PC-9 (cell line): ENCODE results near the gene CD28. TPM values are rescaled to one million over a fixed set of nuclear protein-coding genes. Genes with fewer than 3 reads are reported as not detected.

Source experiments
- BruUV-seq: library from RNA; stranded (reverse); fragments of 400-500 nt; replicated peaks from 2 replicates; lab custom pipeline; 2021; lab: Mats Ljungman, UMichigan
- CTCF ChIA-PET: fragments of 300-600 bp; sonication (Branson Sonifier 250); formaldehyde crosslinking; loops from one replicate; lab custom pipeline; 2022; ENCODE audit warnings: antibody characterized with exemption; lab: Charles Lee
- POLR2A ChIA-PET: fragments of 300-600 bp; sonication (Branson Sonifier 250); formaldehyde crosslinking; loops from one replicate; lab custom pipeline; 2022; ENCODE audit warnings: antibody characterized with exemption; ENCODE audit not compliant: unreplicated experiment; lab: Charles Lee
- DNase-seq, 2 experiments: peaks; one replicate each; pipeline versions ENCODE4 v3.0.0 to v3.0.0-alpha.2; 2015 to 2022; ENCODE audit warnings: mixed read lengths in 1 of 2
- H2AFZ ChIP-seq: fragments of 200-600 bp; sonication (generic); 2 replicates; pipeline ENCODE4 v1.8.1; 2017; ENCODE audit warnings: antibody characterized with exemption
- H3F3A ChIP-seq: fragments of 200-600 bp; sonication (generic); 2 replicates; pipeline ENCODE4 v1.8.1; 2017; ENCODE audit warnings: antibody characterized with exemption, mild to moderate bottlenecking, low read depth; ENCODE audit not compliant: insufficient read depth
- H3K27ac ChIP-seq: fragments of 200-600 bp; sonication (generic); 2 replicates; pipeline ENCODE4 v1.6.1; 2016; ENCODE audit warnings: mixed run types
- H3K27me3 ChIP-seq: fragments of 200-600 bp; sonication (generic); 2 replicates; pipeline ENCODE4 v1.6.1; 2016; ENCODE audit warnings: low read depth, mixed run types; ENCODE audit not compliant: insufficient read depth
- H3K36me3 ChIP-seq: fragments of 200-600 bp; sonication (generic); 2 replicates; pipeline ENCODE4 v1.6.1; 2016; ENCODE audit warnings: low read depth, mixed run types
- H3K4me1 ChIP-seq: fragments of 200-600 bp; sonication (generic); replicated peaks from 2 replicates; pipeline ENCODE4 v1.6.1; 2016; ENCODE audit warnings: mixed run types; ENCODE audit not compliant: insufficient read depth
- H3K4me2 ChIP-seq: fragments of 200-600 bp; sonication (generic); 2 replicates; pipeline ENCODE4 v1.6.1; 2017; ENCODE audit warnings: mixed run types
- H3K4me3 ChIP-seq: fragments of 200-600 bp; sonication (generic); 2 replicates; pipeline ENCODE4 v1.6.1; 2016; ENCODE audit warnings: mixed run types
- H3K79me2 ChIP-seq: fragments of 200-600 bp; sonication (generic); 2 replicates; pipeline ENCODE4 v1.6.1; 2017; ENCODE audit warnings: low read depth, mixed run types
- H3K9me2 ChIP-seq: fragments of 200-600 bp; sonication (generic); 2 replicates; pipeline ENCODE4 v1.8.1; 2017; ENCODE audit warnings: mild to moderate bottlenecking; ENCODE audit not compliant: insufficient read depth
- H3K9me3 ChIP-seq: fragments of 200-600 bp; sonication (generic); 2 replicates; pipeline ENCODE4 v1.8.1; 2016; ENCODE audit warnings: low read depth; ENCODE audit not compliant: insufficient read depth
- H4K20me1 ChIP-seq: fragments of 200-600 bp; sonication (generic); 2 replicates; pipeline ENCODE4 v1.8.1; 2017; ENCODE audit not compliant: insufficient read depth
- CTCF ChIP-seq: fragments of 200-600 bp; sonication (generic); conservative IDR thresholded peaks from 2 replicates; pipeline ENCODE4 v1.6.1; 2017; ENCODE audit warnings: mixed run types, antibody characterized with exemption, mild to moderate bottlenecking, moderate library complexity
- EZH2 ChIP-seq: fragments of 200-600 bp; sonication (generic); IDR thresholded peaks from 2 replicates; pipeline ENCODE4 v1.8.0; 2017; ENCODE audit warnings: antibody characterized with exemption, low read depth
- intact Hi-C: fragments of 100-400 bp; cut with micrococcal nuclease; formaldehyde crosslinking; loops from one replicate; pipeline ENCODE4 v1.10.0; 2022; ENCODE audit not compliant: unreplicated experiment
- total RNA-seq: library from RNA; stranded (reverse); gene quantifications from 2 replicates; pipeline ENCODE4 v1.2.3, GENCODE V29; 2021

CD28 gene
- total RNA-seq, 1 experiment from 2014 or later, result not detected

- Histone ChIP-seq H3K79me2 (no peaks in the 10 kb centered on the region), H3K4me1 (no peaks in the 10 kb centered on the region), H3K4me2 (no peak overlapping the region), H3K27ac (no peak overlapping the region), H3K36me3 (no peaks in the 10 kb centered on the region), H4K20me1 (no peaks in the 10 kb centered on the region), H3K27me3 (no peaks in the 10 kb centered on the region), H2AFZ (no peak overlapping the region), H3K9me3 (no peaks in the 10 kb centered on the region), H3F3A (no peaks in the 10 kb centered on the region), H3K9me2 (no peaks in the 10 kb centered on the region), H3K4me3 (no peak overlapping the region)
- POLR2A ChIA-PET, result no interaction called here
- DNase-seq, result no peak
- TF ChIP-seq EZH2, result no peak
- no peak for TF ChIP-seq CTCF
- BruUV-seq, result no TSS peak
- intact Hi-C loops, result no loop called here
- CTCF ChIA-PET, result no interaction called here
Measured at GRCh38 chr2:203691149-203691548, 15.3 kb upstream of the CD28 start.

GRCh38 chr2:203692031-203692710, 14.3 kb upstream of the CD28 start:
- POLR2A ChIA-PET, result no interaction called here
- no peaks in the 10 kb centered on the region for H3K4me1 ChIP-seq
- intact Hi-C loops, result no loop called here

GRCh38 chr2:203693242-203693879, 13.1 kb upstream of the CD28 start:
- Histone ChIP-seq H3K4me1 (no peaks in the 10 kb centered on the region), H3K27me3 (no peaks in the 10 kb centered on the region), H3K4me3 (no peak overlapping the region), H3K9me3 (no peaks in the 10 kb centered on the region), H3K79me2 (no peaks in the 10 kb centered on the region), H3K27ac (no peak overlapping the region), H2AFZ (no peak overlapping the region), H3K9me2 (no peaks in the 10 kb centered on the region), H3K4me2 (no peak overlapping the region), H3K36me3 (no peaks in the 10 kb centered on the region), H3F3A (no peaks in the 10 kb centered on the region), H4K20me1 (no peaks in the 10 kb centered on the region)
- BruUV-seq, result no TSS peak
- TF ChIP-seq CTCF, result no peak
- no peak for TF ChIP-seq EZH2
- intact Hi-C loops, result no loop called here
- CTCF ChIA-PET, result no interaction called here
- no peak for DNase-seq
- POLR2A ChIA-PET, result no interaction called here

More at GRCh38 chr2:203692031-203692710, 14.3 kb upstream of the CD28 start:
- H3K27ac ChIP-seq, result no peak overlapping the region
- no peaks in the 10 kb centered on the region for H3K9me3 ChIP-seq
- H3K9me2 ChIP-seq, result no peaks in the 10 kb centered on the region
- BruUV-seq, result no TSS peak
- no peaks in the 10 kb centered on the region for H3F3A ChIP-seq
- TF ChIP-seq CTCF, result no peak
- no peak for TF ChIP-seq EZH2
- H3K27me3 ChIP-seq, result no peaks in the 10 kb centered on the region
- no peak overlapping the region for H3K4me3 ChIP-seq
- no peak overlapping the region for H3K4me2 ChIP-seq
- H2AFZ ChIP-seq, result no peak overlapping the region
- no peaks in the 10 kb centered on the region for H4K20me1 ChIP-seq
- CTCF ChIA-PET, result no interaction called here
- no peaks in the 10 kb centered on the region for H3K36me3 ChIP-seq
- H3K79me2 ChIP-seq, result no peaks in the 10 kb centered on the region
- DNase-seq, result no peak
